Karpas-422 (cell line): ENCODE results near the gene MOV10L1. TPM values are rescaled to one million over a fixed set of nuclear protein-coding genes. Genes with fewer than 3 reads are reported as not detected.
A peak's percentile ranks its signal among the peaks of the same experiment; 100 is the strongest.

ENCODE experiments used
- DNase-seq: peaks from one replicate; pipeline ENCODE4 v3.0.0-alpha.2; 2015
- H2AFZ ChIP-seq: fragments of 200-600 bp; sonication (generic); 2 replicates; pipeline ENCODE4 v1.6.1; 2014; ENCODE audit warnings: antibody characterized with exemption, low read length, mixed read lengths
- H3K27ac ChIP-seq: fragments of 200-600 bp; sonication (generic); 2 replicates; pipeline ENCODE4 v1.5.1; 2014; ENCODE audit warnings: mild to moderate bottlenecking, low read length, moderate library complexity
- H3K27me3 ChIP-seq: fragments of 200-600 bp; sonication (generic); 2 replicates; pipeline ENCODE4 v1.6.1; 2014; ENCODE audit warnings: low read length, mixed read lengths
- H3K36me3 ChIP-seq: fragments of 200-600 bp; sonication (generic); 2 replicates; pipeline ENCODE4 v1.6.1; 2014; ENCODE audit warnings: low read length, mixed read lengths; ENCODE audit not compliant: insufficient read depth
- H3K4me1 ChIP-seq: fragments of 200-600 bp; sonication (generic); 2 replicates; pipeline ENCODE4 v1.6.1; 2014; ENCODE audit warnings: mild to moderate bottlenecking, low read length, mixed read lengths
- H3K4me2 ChIP-seq: fragments of 200-600 bp; sonication (generic); 2 replicates; pipeline ENCODE4 v1.6.1; 2014; ENCODE audit warnings: low read length, low read depth, mild to moderate bottlenecking; ENCODE audit not compliant: poor library complexity, severe bottlenecking
- H3K4me3 ChIP-seq: fragments of 200-600 bp; sonication (generic); 2 replicates; pipeline ENCODE4 v1.5.1; 2014; ENCODE audit warnings: mild to moderate bottlenecking, antibody characterized with exemption, low read length, mixed read lengths
- H3K79me2 ChIP-seq: fragments of 200-600 bp; sonication (generic); 2 replicates; pipeline ENCODE4 v1.6.1; 2014; ENCODE audit warnings: mild to moderate bottlenecking, low read length, mixed read lengths
- H3K9ac ChIP-seq: fragments of 200-600 bp; sonication (generic); 2 replicates; pipeline ENCODE4 v1.6.0; 2014; ENCODE audit warnings: low read length
- H3K9me2 ChIP-seq: fragments of 200-600 bp; sonication (generic), shearing (Covaris generic); replicated peaks from 2 replicates; pipeline ENCODE4 v1.6.0; 2014; ENCODE audit warnings: mild to moderate bottlenecking, low read length, moderate library complexity; ENCODE audit not compliant: insufficient read depth
- H3K9me3 ChIP-seq: fragments of 300-700, 200-600 bp; sonication (generic); 2 replicates; pipeline ENCODE4 v1.6.1; 2014; ENCODE audit warnings: low read length, mixed read lengths
- H4K20me1 ChIP-seq: fragments of 200-600 bp; sonication (generic); 2 replicates; pipeline ENCODE4 v1.6.1; 2014; ENCODE audit warnings: mild to moderate bottlenecking, antibody characterized with exemption, low read length, low read depth; ENCODE audit not compliant: insufficient read depth
- total RNA-seq: library from RNA; depleted of rRNA; stranded (reverse); fragments of >200 nt; shearing (Covaris generic); gene quantifications from 2 replicates; pipeline ENCODE4 v1.2.3, GENCODE V29; 2014; ENCODE audit warnings: low replicate concordance

The MOV10L1 gene
- total RNA-seq, 1 experiment from 2014 or later = 2.9 TPM

DNA sequence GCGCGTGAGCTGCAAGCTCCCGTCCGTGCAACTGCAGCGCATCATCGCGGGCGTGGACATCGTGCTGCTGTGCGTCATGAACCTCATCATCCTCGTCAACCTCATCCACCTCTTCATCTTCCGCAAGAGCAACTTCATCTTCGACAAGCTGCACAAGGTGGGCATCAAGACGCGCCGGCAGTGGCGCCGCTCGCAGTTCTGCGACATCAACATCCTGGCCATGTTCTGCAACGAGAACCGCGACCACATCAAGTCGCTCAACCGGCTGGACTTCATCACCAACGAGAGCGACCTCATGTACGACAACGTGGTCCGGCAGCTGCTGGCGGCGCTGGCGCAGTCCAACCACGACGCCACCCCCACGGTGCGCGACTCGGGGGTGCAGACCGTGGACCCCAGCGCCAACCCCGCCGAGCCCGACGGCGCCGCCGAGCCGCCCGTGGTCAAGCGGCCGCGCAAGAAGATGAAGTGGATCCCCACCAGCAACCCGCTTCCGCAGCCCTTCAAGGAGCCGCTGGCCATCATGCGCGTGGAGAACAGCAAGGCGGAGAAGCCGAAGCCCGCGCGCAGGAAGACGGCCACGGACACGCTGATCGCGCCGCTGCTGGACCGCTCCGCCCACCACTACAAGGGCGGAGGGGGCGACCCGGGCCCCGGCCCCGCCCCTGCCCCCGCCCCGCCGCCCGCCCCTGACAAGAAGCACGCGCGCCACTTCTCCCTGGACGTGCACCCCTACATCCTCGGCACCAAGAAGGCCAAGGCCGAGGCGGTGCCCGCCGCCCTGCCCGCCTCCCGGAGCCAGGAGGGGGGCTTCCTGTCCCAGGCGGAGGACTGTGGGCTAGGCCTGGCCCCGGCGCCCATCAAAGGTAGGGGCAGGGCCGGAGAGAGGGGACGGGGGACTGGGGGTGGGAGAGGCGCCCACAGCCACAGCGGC lies 88.0 kb downstream of the MOV10L1 start:
- Histone ChIP-seq H2AFZ (no peak overlapping the region), H3K4me3 (no peak overlapping the region), H3K36me3 (no peaks in the 10 kb centered on the region), H4K20me1 (no peaks in the 10 kb centered on the region), H3K9me3 (no peaks in the 10 kb centered on the region), H3K9me2 (no peaks in the 10 kb centered on the region), H3K9ac (no peak overlapping the region), H3K4me2 (no peak overlapping the region), H3K79me2 (no peaks in the 10 kb centered on the region), H3K27me3 (no peaks in the 10 kb centered on the region), H3K4me1 (peaks cover 8% of the 10 kb centered on the region), H3K27ac (no peak overlapping the region)
- no peak for DNase-seq

DNA sequence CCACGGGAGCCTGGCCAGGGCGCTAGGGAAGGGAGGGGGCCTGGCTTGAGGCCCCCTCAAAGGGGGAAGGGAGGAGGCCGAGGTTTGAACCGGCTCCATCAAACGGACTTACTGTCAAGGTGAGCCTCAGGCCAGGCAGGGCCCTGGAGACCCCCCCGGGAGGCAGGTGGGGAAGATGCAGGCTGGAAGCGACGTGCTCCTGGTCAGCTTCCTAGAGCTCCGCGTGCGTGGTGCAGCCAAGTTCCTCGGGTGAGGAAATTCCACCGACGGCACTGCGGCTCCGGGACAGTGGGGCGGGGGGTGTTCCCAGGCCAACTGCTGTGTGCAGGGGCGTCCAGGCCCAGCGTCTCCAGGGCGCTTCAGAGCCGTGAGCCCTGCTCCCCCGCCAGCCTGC lies 88.7 kb downstream of the MOV10L1 start:
- Histone ChIP-seq H3K36me3 (no peaks in the 10 kb centered on the region), H3K4me1 (peaks cover 3% of the 10 kb centered on the region), H4K20me1 (no peaks in the 10 kb centered on the region), H3K4me3 (no peak overlapping the region), H3K9ac (no peak overlapping the region), H3K79me2 (no peaks in the 10 kb centered on the region), H3K9me3 (no peaks in the 10 kb centered on the region), H3K9me2 (no peaks in the 10 kb centered on the region), H3K27ac (no peak overlapping the region), H3K27me3 (no peaks in the 10 kb centered on the region), H2AFZ (no peak overlapping the region), H3K4me2 (no peak overlapping the region)
- DNase-seq = no peak

DNA sequence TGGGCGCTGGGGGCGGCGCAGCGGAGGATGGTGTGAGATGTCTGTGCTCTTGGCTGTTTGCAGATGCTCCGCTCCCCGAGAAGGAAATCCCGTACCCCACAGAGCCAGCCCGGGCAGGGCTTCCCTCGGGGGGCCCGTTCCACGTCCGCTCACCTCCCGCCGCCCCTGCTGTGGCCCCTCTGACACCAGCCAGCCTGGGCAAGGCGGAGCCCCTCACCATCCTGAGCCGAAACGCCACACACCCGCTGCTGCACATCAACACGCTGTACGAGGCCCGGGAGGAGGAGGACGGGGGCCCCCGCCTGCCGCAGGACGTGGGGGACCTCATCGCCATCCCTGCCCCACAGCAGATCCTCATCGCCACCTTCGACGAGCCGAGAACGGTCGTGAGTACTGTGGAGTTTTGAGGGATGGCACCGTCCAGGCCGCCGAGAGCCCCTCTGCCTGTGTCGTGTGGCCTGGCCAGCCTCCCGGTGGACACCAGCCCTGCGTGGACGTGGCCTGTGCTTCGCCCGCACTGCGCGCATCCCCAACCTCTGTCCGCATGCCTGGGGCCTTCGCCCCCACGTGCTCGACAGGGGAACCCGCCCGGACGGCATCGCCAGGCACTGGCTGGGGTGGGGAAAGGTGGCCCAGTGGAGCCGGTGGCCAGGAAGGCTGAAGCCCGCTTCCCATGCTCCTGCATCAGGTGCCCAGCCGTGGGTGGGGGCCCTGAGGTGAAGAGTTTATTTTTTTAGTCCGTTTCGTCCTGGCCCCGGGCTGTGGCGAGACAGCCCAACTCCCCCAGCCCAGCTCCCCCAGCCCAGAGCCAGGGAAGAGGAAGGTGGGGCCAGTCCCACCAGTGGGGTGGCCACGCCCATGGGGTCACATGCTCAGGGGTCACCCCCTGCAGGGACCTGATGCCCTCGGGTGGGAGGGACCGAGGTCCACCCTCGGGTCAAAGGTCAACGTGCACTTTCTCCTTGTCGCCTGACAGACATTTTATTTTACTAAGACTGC lies 89.4 kb downstream of the MOV10L1 start:
- Histone ChIP-seq H3K4me1 (no peaks in the 10 kb centered on the region), H3K4me3 (no peak overlapping the region), H3K27me3 (no peaks in the 10 kb centered on the region), H3K79me2 (no peaks in the 10 kb centered on the region), H3K9ac (no peak overlapping the region), H2AFZ (no peak overlapping the region), H3K4me2 (no peak overlapping the region), H3K9me2 (no peaks in the 10 kb centered on the region), H3K36me3 (no peaks in the 10 kb centered on the region), H3K27ac (no peak overlapping the region), H3K9me3 (no peaks in the 10 kb centered on the region), H4K20me1 (peaks cover 2% of the 10 kb centered on the region; the same call in 1 of the 2 replicates)
- peak; percentile 31 for DNase-seq

DNA sequence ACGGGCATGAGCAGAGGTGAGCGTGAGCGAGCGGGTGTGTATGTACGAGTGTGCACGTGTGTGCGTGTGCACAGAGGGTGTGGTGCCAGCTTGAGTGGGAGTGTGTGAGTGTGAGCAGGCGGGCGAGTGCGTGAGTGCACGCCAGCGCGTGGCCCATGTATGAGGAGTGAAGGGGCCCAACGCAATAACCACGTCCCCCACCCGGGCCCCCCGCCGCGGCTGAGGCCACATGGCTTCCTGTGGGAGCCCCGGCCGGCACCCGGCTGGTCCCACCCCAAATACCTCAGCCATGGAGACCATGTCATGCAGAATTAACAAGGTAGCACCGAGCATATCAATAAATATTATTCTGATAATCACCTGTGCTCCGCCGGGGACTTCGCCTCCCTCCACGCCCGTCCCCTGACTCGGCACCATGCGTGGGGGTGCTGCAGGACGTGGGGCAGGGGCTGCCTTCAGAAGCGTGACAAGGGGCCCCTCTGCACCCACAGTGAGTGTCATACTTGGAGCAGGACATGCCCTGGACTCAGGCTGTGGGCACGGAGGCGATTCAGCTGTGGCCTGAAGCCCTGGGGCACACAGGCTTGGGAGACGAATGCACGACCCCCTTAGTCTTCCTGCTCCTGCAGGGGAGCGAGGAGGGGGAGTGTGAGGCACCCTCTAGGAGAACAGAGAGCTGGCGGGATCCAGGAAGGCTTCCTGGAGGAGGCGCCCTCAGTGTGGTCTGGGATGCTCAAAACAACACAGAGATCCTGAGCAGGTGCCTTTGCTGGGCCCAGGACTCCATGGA lies 90.3 kb downstream of the MOV10L1 start:
- H3K79me2 ChIP-seq = no peaks in the 10 kb centered on the region
- no peak overlapping the region for H3K9ac ChIP-seq
- H3K9me2 ChIP-seq = no peaks in the 10 kb centered on the region
- no peaks in the 10 kb centered on the region for H3K27me3 ChIP-seq
- no peak overlapping the region for H3K27ac ChIP-seq
- H3K4me2 ChIP-seq = no peak overlapping the region
- DNase-seq = peak; percentile 38
- H3K4me1 ChIP-seq = peaks cover under 1% of the 10 kb centered on the region; the same call in 1 of the 2 replicates
- no peak overlapping the region for H3K4me3 ChIP-seq
- no peak overlapping the region for H2AFZ ChIP-seq
- H3K36me3 ChIP-seq = no peaks in the 10 kb centered on the region
- H3K9me3 ChIP-seq = no peaks in the 10 kb centered on the region
- peaks cover 3% of the 10 kb centered on the region; the same call in 1 of the 2 replicates for H4K20me1 ChIP-seq

DNA sequence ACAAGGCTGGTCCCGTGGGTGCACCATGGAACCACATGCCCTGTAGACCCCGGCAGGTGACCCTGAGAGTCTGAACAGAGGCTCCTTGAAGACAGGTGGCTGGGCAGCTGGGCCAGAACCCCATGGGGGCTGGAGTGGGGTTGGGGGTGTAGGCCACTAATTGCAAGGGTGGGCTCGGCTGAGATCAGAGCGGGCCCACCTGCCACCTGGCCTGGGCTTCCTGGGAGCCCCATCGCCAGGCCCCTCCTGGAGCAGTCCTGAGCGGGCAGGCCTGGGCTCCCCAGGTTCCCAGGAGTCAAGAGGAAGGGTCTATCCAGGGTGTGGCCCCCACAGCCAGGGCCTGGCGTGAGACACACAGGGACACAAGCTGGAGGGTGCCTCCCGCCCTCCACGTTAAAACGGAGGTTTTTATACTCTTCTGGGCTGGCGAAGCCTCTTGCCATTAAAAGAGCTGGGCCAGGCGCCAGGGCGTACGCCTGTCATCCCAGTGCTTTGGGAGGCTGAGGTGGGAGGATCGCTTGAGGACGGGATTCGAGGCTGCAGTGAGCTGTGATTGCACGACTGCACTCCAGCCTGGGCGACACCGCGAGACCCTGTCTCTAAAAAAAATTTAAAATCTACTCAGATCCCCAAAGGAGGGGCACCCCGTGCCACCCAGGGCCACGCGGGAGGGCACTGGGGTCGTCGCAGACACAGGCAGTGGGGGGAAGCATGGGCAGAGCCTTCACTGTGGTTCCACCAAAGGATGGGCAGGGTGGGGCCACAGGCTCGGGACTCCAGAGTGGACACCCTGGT lies 91.1 kb downstream of the MOV10L1 start:
- Histone ChIP-seq H4K20me1 (peaks cover 3% of the 10 kb centered on the region; the same call in 1 of the 2 replicates), H3K9me3 (no peaks in the 10 kb centered on the region), H3K9me2 (no peaks in the 10 kb centered on the region), H3K27ac (no peak overlapping the region), H3K27me3 (no peaks in the 10 kb centered on the region), H3K4me1 (peaks cover 4% of the 10 kb centered on the region), H3K4me3 (no peak overlapping the region), H3K79me2 (no peaks in the 10 kb centered on the region), H3K9ac (no peak overlapping the region), H3K4me2 (no peak overlapping the region), H2AFZ (no peak overlapping the region), H3K36me3 (no peaks in the 10 kb centered on the region)
- no peak for DNase-seq

DNA sequence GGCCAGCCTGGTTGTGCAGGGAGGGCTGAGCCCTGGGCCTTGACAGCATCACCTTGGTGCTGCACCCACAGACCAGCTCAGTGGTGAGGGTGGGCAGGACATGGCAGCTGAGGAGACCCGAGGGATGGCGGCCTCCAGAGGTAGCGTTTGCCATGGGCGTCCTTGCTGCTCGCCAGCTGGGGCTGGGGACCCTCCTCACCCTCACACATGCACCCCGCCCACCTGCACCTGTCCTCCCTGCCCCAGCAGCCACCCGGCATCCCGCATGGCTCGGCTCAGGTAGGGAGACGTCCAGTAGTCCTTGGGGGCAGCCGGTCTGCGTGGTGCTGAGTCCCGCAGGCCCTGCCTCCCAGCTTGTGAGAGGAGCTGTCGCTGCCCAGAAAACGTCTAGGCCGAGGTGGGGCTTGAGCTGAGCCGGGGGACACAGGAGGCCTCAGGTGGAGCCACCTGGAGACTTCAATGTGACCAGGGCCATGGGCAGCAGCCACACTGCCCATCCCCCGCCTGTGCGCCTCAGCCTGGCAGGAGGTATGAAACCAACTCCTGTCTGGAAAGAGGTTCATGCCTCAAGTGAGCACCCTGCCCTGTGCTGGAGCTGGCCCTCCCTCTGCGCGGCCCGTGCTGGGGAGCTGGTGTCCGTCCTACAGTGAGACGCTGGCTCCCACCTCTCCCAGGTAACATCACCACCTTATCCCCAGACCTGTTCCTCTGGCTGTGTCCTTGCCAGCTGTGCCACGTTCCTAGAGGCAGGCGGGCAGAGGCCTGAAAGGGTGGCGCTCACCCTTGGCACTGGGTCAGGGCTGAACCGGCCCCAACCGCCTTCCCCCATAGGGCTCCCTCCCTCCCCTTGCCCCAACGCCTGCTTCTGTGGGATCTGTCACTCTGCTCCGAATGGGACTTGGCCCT lies 92.6 kb downstream of the MOV10L1 start:
- H2AFZ ChIP-seq = no peak overlapping the region
- H3K9me3 ChIP-seq = no peaks in the 10 kb centered on the region
- H3K27ac ChIP-seq = no peak overlapping the region
- no peak overlapping the region for H3K9ac ChIP-seq
- H3K36me3 ChIP-seq = no peaks in the 10 kb centered on the region
- peak; percentile 12 for DNase-seq
- peaks cover 3% of the 10 kb centered on the region for H4K20me1 ChIP-seq
- H3K4me3 ChIP-seq = no peak overlapping the region
- H3K27me3 ChIP-seq = no peaks in the 10 kb centered on the region
- no peaks in the 10 kb centered on the region for H3K9me2 ChIP-seq
- peaks cover 13% of the 10 kb centered on the region for H3K4me1 ChIP-seq
- no peak overlapping the region for H3K4me2 ChIP-seq
- H3K79me2 ChIP-seq = peaks cover 14% of the 10 kb centered on the region
